Activated gamma-delta T cell treated with Interleukin-2 at 50 U/mL for 16 hours (primary cell): ENCODE measurements around the gene TMEM150B.
"Not testable (repeated sequence)": the region's sequence is repeated elsewhere in the genome, so short reads cannot be mapped to it uniquely, and the experiment has no call there.

ENCODE experiments used
- DNase-seq: peaks from one replicate; pipeline ENCODE4 v3.0.0-alpha.2; 2020

Gene TMEM150B

GRCh38 chr19:55333870-55334269, 8.7 kb upstream of the TMEM150B start:
- DNase-seq: no peak

- not testable (repeated sequence) for DNase-seq
Observed at GRCh38 chr19:55329791-55330190, 4.7 kb upstream of the TMEM150B start.

GRCh38 chr19:55328774-55329318, 3.7 kb upstream of the TMEM150B start:
- DNase-seq: not testable (repeated sequence)

- no peak for DNase-seq
Observed at GRCh38 chr19:55324662-55325061, 479 bp downstream of the TMEM150B start.

GRCh38 chr19:55322204-55322885, 2.8 kb downstream of the TMEM150B start:
- no peak for DNase-seq

GRCh38 chr19:55321466-55322137, 3.5 kb downstream of the TMEM150B start:
- DNase-seq: no peak

- DNase-seq: no peak
Observed at GRCh38 chr19:55320844-55321419, 4.2 kb downstream of the TMEM150B start.

- no peak for DNase-seq
Observed at GRCh38 chr19:55319785-55320184, 5.4 kb downstream of the TMEM150B start.

GRCh38 chr19:55316646-55317045, 8.5 kb downstream of the TMEM150B start:
- no peak for DNase-seq

- no peak for DNase-seq
Observed at GRCh38 chr19:55315956-55316525, 9.1 kb downstream of the TMEM150B start.

GRCh38 chr19:55314396-55314795, 10.7 kb downstream of the TMEM150B start:
- no peak for DNase-seq

GRCh38 chr19:55312621-55313512, 12.3 kb downstream of the TMEM150B start:
- no peak for DNase-seq

- DNase-seq: no peak
Observed at GRCh38 chr19:55311797-55312196, 13.3 kb downstream of the TMEM150B start.

- DNase-seq: no peak
Observed at GRCh38 chr19:55311397-55311796, 13.7 kb downstream of the TMEM150B start.

GRCh38 chr19:55310498-55310897, 14.6 kb downstream of the TMEM150B start:
- DNase-seq: no peak

GRCh38 chr19:55309448-55309847, 15.7 kb downstream of the TMEM150B start:
- no peak for DNase-seq

- DNase-seq: no peak
Observed at GRCh38 chr19:55308281-55308680, 16.9 kb downstream of the TMEM150B start.

- no peak for DNase-seq
Observed at GRCh38 chr19:55306712-55307111, 18.4 kb downstream of the TMEM150B start.

GRCh38 chr19:55305983-55306562, 19.1 kb downstream of the TMEM150B start:
- no peak for DNase-seq

GRCh38 chr19:55305491-55305890, 19.6 kb downstream of the TMEM150B start:
- peak; percentile 27 for DNase-seq

GRCh38 chr19:55304980-55305379, 20.2 kb downstream of the TMEM150B start:
- no peak for DNase-seq
